Measurements from ENCODE around the gene OR8S1. TPM values are rescaled to one million over a fixed set of nuclear protein-coding genes. Genes with fewer than 3 reads are reported as not detected.

Gene OR8S1
- polyA plus RNA-seq, 1 of the 3 experiments (the other 2 are of a cell fraction) = not detected

GRCh38 chr12:48527891-48528670, 2.6 kb downstream of the OR8S1 start:
- Histone ChIP-seq H4K20me1 (ENCODE audit: insufficient read depth) (no peaks in the 10 kb centered on the region), H3K79me2 (ENCODE audit: insufficient read depth) (no peaks in the 10 kb centered on the region), H2AFZ (ENCODE audit: low read depth) (no peak overlapping the region), H3K4me1 (ENCODE audit: control insufficient read depth in 1 of 2, insufficient read depth in 2 of 2, low read depth in 1 of 2, low read length in 1 of 2) (no peaks in the 10 kb centered on the region), H3K9me3 (no peaks in the 10 kb centered on the region), H3K4me2 (no peak overlapping the region), H3F3A (replicated peaks; ENCODE audit: insufficient read depth) (no peaks in the 10 kb centered on the region), H3K9me2 (no peaks in the 10 kb centered on the region), H3K27ac (ENCODE audit: low read depth in 2 of 2, low read length in 1 of 2) (no peak overlapping the region), H3K36me3 (replicated peaks in 1 of 2; ENCODE audit: control insufficient read depth in 1 of 2, insufficient read depth in 2 of 2, low read length in 1 of 2) (no peaks in the 10 kb centered on the region), H3K27me3 (ENCODE audit: insufficient read depth) (peaks cover 15% of the 10 kb centered on the region; the same call in 1 of the 2 replicates), H3K9ac (no peak overlapping the region), H3K4me3 (ENCODE audit: low read depth in 2 of 2, low read length in 1 of 2) (no peak overlapping the region)
- TF ChIP-seq USF1 (IDR thresholded peaks at IDR 0.05; ENCODE audit: borderline replicate concordance, low read depth) (no peak), EZH2phosphoT487 (IDR thresholded peaks at IDR 0.05; ENCODE audit: borderline replicate concordance, low read depth) (no peak), MXI1 (IDR thresholded peaks at IDR 0.05; ENCODE audit: low read depth, low read length) (no peak), FOXJ3 (CRISPR knock-in tag; IDR thresholded peaks at IDR 0.05) (no peak), CHD2 (IDR thresholded peaks at IDR 0.05; ENCODE audit: low read length, partially characterized antibody) (no peak), MEF2A (IDR thresholded peaks at IDR 0.05; ENCODE audit: borderline replicate concordance, low read depth) (no peak), CTCF (IDR thresholded peaks at IDR 0.05) (no peak), TAF1 (IDR thresholded peaks at IDR 0.05; ENCODE audit: borderline replicate concordance, low read depth, low read length) (no peak), EP300 (IDR thresholded peaks at IDR 0.05; ENCODE audit: borderline replicate concordance in 1 of 2, low read depth in 1 of 2, low read length in 1 of 2) (no peak), FOXM1 (IDR thresholded peaks at IDR 0.05; ENCODE audit: low read depth) (no peak), SMC3 (IDR thresholded peaks at IDR 0.05; ENCODE audit: low read depth, low read length) (no peak), MAX (IDR thresholded peaks at IDR 0.05; ENCODE audit: low read depth) (no peak), PBX3 (IDR thresholded peaks at IDR 0.05) (no peak), NRF1 (IDR thresholded peaks at IDR 0.05; ENCODE audit: low read depth, low read length) (no peak)
- no peak for DNase-seq
- ChIA-PET POLR2A (no interaction called here), CTCF (no interaction called here)
- 62% methylated on average over 38 of the region's 44 CpGs for WGBS (ENCODE audit: low lambda C conversion rate)
